Activated naive CD4-positive, alpha-beta T cell treated with anti-CD3 and anti-CD28 coated beads, Interleukin-2, amount 50 U/mL, for 72 hours (primary cell): ENCODE data around the gene DCUN1D3. TPM values are rescaled to one million over a fixed set of nuclear protein-coding genes. Genes with fewer than 3 reads are reported as not detected.
A peak's percentile ranks its signal among the peaks of the same experiment; 100 is the strongest.
"Not testable (repeated sequence)": the region's sequence is repeated elsewhere in the genome, so short reads cannot be mapped to it uniquely, and the experiment has no call there.

ENCODE experiments used
- ATAC-seq, 2 donors: fragments of 150-1000 bp; cut with Tn5 transposase; 2 replicates each; pipeline ENCODE4 v1.10.0; 2021; ENCODE audit warnings: mild to moderate bottlenecking in 2 of 2, moderate library complexity in 2 of 2
- DNase-seq, 2 donors: peaks; one replicate each; pipeline ENCODE4 v3.0.0; 2021 to 2022; ENCODE audit warnings: low spot score in 2 of 2
- H3K27ac Mint-ChIP-seq, 2 donors: one replicate each; pipeline ENCODE4 v1.8.0; 2022; ENCODE audit warnings: mild to moderate bottlenecking in 2 of 2, mixed read lengths in 2 of 2
- H3K36me3 Mint-ChIP-seq, 2 donors: one replicate each; pipeline ENCODE4 v1.8.0; 2022; ENCODE audit warnings: mixed read lengths in 2 of 2
- H3K9me3 Mint-ChIP-seq, 2 donors: one replicate each; pipeline ENCODE4 v1.8.0; 2022; ENCODE audit warnings: mixed read lengths in 2 of 2
- total RNA-seq, 2 donors: library from RNA; stranded (reverse); gene quantifications; one replicate each; pipeline ENCODE4 v1.2.3, GENCODE V29; 2022

DCUN1D3 gene
- total RNA-seq, 2 donors from 2014 or later: 4.2 to 10.9 TPM

GRCh38 chr16:20839504-20839903 lies 60.7 kb downstream of the DCUN1D3 start:
- peaks cover 23 to 48% of the 10 kb centered on the region in 2 donors for H3K36me3 Mint-ChIP-seq
- no peak for ATAC-seq
- H3K27ac Mint-ChIP-seq: no peak overlapping the region
- H3K9me3 Mint-ChIP-seq: peaks cover 5 to 9% of the 10 kb centered on the region in 2 donors
- no peak for DNase-seq

- H3K27ac Mint-ChIP-seq: no peak overlapping the region
- no peak for ATAC-seq
- peaks cover 30 to 61% of the 10 kb centered on the region in 2 donors for H3K36me3 Mint-ChIP-seq
- peaks cover 5 to 9% of the 10 kb centered on the region in 2 donors for H3K9me3 Mint-ChIP-seq
- DNase-seq: no peak
Measured at GRCh38 chr16:20838240-20838639, 61.9 kb downstream of the DCUN1D3 start.

- no peak for ATAC-seq
- Mint-ChIP-seq H3K36me3 (peaks cover 30 to 50% of the 10 kb centered on the region in 2 donors), H3K9me3 (peaks cover 5 to 9% of the 10 kb centered on the region in 2 donors), H3K27ac (no peak overlapping the region)
- no peak for DNase-seq
Measured at GRCh38 chr16:20833086-20833485, 67.1 kb downstream of the DCUN1D3 start.

- Mint-ChIP-seq H3K36me3 (peaks cover 15 to 27% of the 10 kb centered on the region in 2 donors), H3K27ac (no peak overlapping the region), H3K9me3 (no peaks in the 10 kb centered on the region)
- no peak for DNase-seq
- no peak for ATAC-seq
Measured at GRCh38 chr16:20830372-20830771, 69.8 kb downstream of the DCUN1D3 start.

GRCh38 chr16:20829536-20829935 lies 70.6 kb downstream of the DCUN1D3 start:
- H3K27ac Mint-ChIP-seq: no peak overlapping the region
- peaks cover 7 to 26% of the 10 kb centered on the region in 2 donors for H3K36me3 Mint-ChIP-seq
- DNase-seq (no peak), ATAC-seq (no peak)
- no peaks in the 10 kb centered on the region for H3K9me3 Mint-ChIP-seq

- no peaks in the 10 kb centered on the region for H3K9me3 Mint-ChIP-seq
- H3K36me3 Mint-ChIP-seq: peaks cover 0 to 35% of the 10 kb centered on the region in 2 donors
- DNase-seq (no peak), ATAC-seq (no peak)
- no peak overlapping the region for H3K27ac Mint-ChIP-seq
Measured at GRCh38 chr16:20826039-20826566, 74.1 kb downstream of the DCUN1D3 start.

- no peak overlapping the region for H3K27ac Mint-ChIP-seq
- no peak for DNase-seq
- H3K9me3 Mint-ChIP-seq: no peaks in the 10 kb centered on the region
- no peak for ATAC-seq
- peaks cover 0 to 35% of the 10 kb centered on the region in 2 donors for H3K36me3 Mint-ChIP-seq
Measured at GRCh38 chr16:20822521-20823325, 77.4 kb downstream of the DCUN1D3 start.

- DNase-seq (no peak), ATAC-seq (no peak)
- Mint-ChIP-seq H3K9me3 (no peaks in the 10 kb centered on the region), H3K27ac (no peak overlapping the region), H3K36me3 (peaks cover 0 to 35% of the 10 kb centered on the region in 2 donors)
Measured at GRCh38 chr16:20821682-20822081, 78.5 kb downstream of the DCUN1D3 start.

- ATAC-seq (no peak), DNase-seq (no peak)
- Mint-ChIP-seq H3K27ac (no peak overlapping the region), H3K9me3 (no peaks in the 10 kb centered on the region), H3K36me3 (peaks cover 0 to 31% of the 10 kb centered on the region in 2 donors)
Measured at GRCh38 chr16:20818929-20819585, 81.1 kb downstream of the DCUN1D3 start.

GRCh38 chr16:20814784-20815183 lies 85.4 kb downstream of the DCUN1D3 start:
- Mint-ChIP-seq H3K27ac (no peak overlapping the region), H3K9me3 (no peaks in the 10 kb centered on the region), H3K36me3 (peaks cover 0 to 12% of the 10 kb centered on the region in 2 donors)
- peak; percentile 51 to 89 for ATAC-seq
- DNase-seq: no peak

- H3K36me3 Mint-ChIP-seq: peaks cover 7 to 12% of the 10 kb centered on the region in 2 donors
Measured at GRCh38 chr16:20812510-20812909, 87.6 kb downstream of the DCUN1D3 start.

GRCh38 chr16:20811889-20812439 lies 88.2 kb downstream of the DCUN1D3 start:
- ATAC-seq (no peak), DNase-seq (no peak)
- Mint-ChIP-seq H3K27ac (no peak overlapping the region), H3K36me3 (peaks cover 12 to 13% of the 10 kb centered on the region in 2 donors), H3K9me3 (no peaks in the 10 kb centered on the region)

More at GRCh38 chr16:20812510-20812909, 87.6 kb downstream of the DCUN1D3 start:
- H3K27ac Mint-ChIP-seq: no peak overlapping the region
- ATAC-seq (no peak), DNase-seq (no peak)
- H3K9me3 Mint-ChIP-seq: no peaks in the 10 kb centered on the region

- Mint-ChIP-seq H3K27ac (peak overlapping the region; percentile 86 to 98), H3K36me3 (peaks cover 8 to 20% of the 10 kb centered on the region in 2 donors), H3K9me3 (no peaks in the 10 kb centered on the region)
- no peak for DNase-seq
- no peak for ATAC-seq
Measured at GRCh38 chr16:20807862-20808261, 92.3 kb downstream of the DCUN1D3 start.

- DNase-seq (peak; percentile 70 to 84), ATAC-seq (peak; percentile 89 to 90)
- H3K27ac Mint-ChIP-seq: peak within 1 kb of the TSS; percentile 98
- no peaks in the 10 kb centered on the region for H3K9me3 Mint-ChIP-seq
- peaks cover 8 to 20% of the 10 kb centered on the region in 2 donors for H3K36me3 Mint-ChIP-seq
Measured at GRCh38 chr16:20806168-20807050, 93.7 kb downstream of the DCUN1D3 start, which contains the start of the genes ERI2 and REXO5. Gene ERI2 (minus strand): TSS chr16:20806472. CDS start chr16:20806430, 42 bp downstream. Gene REXO5 (plus strand): TSS chr16:20806527. CDS start chr16:20806954, 427 bp downstream.

- Mint-ChIP-seq H3K27ac (peak overlapping the region; percentile 66 to 98), H3K36me3 (peaks cover 8 to 20% of the 10 kb centered on the region in 2 donors)
- peak in 1 of 2 donors; percentile 43 for ATAC-seq
- DNase-seq, H3K9me3 Mint-ChIP-seq: not testable (repeated sequence)
Measured at GRCh38 chr16:20805684-20806167, 94.4 kb downstream of the DCUN1D3 start.
